Coronary artery (tissue), 2 donors: Measurements from ENCODE around the gene PHKG2.

ENCODE experiments used
- DNase-seq: peaks from one replicate; pipeline ENCODE4 v3.0.0-alpha.2; 2017; ENCODE audit warnings: low spot score
- H3K27ac ChIP-seq, 2 donors: fragments of 200-600 bp; sonication (generic); one replicate each; pipeline ENCODE4 v1.5.1; 2016 to 2019
- H3K4me3 ChIP-seq: fragments of 200-600 bp; sonication (generic); 2 replicates; pipeline ENCODE4 v1.5.1; 2016; ENCODE audit warnings: mild to moderate bottlenecking, moderate library complexity
- TF ChIP-seq, protein P1 (sequence below): fragments of 200-600 bp; sonication (generic); IDR thresholded peaks from one replicate; pipeline ENCODE4 v1.5.1; 2019; ENCODE audit warnings: antibody characterized with exemption

PHKG2 gene

DNA sequence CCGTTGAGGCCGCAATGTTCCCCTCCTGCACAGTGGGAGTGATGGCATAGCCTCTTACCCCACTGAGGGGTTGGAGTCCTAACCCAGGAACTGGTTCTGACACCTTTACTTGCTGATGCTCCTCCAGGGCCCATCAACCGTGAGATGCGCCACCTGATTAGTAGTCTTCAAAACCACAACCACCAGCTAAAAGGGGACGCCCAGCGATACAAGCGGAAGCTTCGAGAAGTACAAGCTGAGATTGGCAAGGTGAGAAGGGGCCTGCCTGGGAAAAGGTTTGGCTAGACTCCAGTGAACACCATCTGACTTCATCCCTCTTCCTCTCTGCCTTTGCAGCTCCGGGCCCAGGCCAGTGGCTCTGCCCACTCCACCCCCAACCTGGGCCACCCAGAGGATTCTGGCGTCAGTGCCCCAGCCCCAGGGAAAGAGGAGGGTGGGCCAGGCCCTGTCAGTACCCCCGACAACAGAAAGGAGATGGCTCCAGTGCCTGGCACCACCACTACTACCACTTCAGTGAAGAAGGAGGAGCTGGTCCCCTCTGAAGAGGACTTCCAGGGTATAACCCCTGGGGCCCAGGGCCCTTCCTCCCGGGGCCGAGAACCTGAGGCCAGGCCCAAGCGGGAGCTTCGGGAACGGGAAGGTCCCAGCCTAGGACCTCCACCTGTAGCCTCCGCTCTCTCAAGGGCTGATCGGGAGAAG is 19.7 kb downstream of the PHKG2 start:
- DNase-seq, result no peak

GRCh38 chr16:30768583-30769181 is 20.5 kb downstream of the PHKG2 start:
- TF ChIP-seq, protein P1, sequence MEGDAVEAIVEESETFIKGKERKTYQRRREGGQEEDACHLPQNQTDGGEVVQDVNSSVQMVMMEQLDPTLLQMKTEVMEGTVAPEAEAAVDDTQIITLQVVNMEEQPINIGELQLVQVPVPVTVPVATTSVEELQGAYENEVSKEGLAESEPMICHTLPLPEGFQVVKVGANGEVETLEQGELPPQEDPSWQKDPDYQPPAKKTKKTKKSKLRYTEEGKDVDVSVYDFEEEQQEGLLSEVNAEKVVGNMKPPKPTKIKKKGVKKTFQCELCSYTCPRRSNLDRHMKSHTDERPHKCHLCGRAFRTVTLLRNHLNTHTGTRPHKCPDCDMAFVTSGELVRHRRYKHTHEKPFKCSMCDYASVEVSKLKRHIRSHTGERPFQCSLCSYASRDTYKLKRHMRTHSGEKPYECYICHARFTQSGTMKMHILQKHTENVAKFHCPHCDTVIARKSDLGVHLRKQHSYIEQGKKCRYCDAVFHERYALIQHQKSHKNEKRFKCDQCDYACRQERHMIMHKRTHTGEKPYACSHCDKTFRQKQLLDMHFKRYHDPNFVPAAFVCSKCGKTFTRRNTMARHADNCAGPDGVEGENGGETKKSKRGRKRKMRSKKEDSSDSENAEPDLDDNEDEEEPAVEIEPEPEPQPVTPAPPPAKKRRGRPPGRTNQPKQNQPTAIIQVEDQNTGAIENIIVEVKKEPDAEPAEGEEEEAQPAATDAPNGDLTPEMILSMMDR, result no peak
- H3K4me3 ChIP-seq, result no peak overlapping the region
- H3K27ac ChIP-seq, result no peak overlapping the region
- DNase-seq, result no peak

More for the DNA sequence above, 19.7 kb downstream of the PHKG2 start:
- TF ChIP-seq, protein P1, result no peak
- Histone ChIP-seq H3K4me3 (no peak overlapping the region), H3K27ac (no peak overlapping the region)

DNA sequence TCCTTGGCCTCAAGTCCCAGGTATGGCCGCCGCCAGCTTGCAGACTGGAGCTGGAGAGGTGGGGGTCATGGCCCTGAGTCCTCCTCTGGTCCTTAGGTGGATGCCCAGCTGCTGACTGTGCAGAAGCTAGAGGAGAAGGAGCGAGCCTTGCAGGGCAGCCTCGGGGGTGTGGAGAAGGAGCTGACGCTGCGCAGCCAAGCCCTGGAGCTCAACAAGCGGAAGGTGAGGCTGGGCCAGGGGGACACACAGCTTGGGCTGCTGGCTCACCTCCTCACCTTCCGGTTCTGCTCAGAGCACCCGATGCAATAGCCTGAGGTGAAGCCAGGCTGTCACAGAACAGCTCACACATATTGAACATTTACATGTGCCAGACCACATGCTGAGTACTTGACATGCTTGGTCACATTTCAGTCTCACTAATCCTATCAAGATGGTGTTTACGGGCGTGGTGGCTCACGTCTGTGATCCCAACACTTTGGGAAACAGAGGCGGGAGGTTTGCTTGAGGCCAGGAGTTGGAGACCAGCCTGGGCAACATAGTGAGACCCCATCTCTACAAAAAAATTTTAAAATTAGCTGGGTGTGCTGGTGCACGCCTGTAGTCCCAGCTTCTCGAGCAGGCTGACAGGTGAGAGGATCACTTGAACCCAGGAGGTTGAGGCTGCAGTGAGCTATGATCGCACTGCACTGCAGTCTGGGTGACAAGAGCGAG is 21.3 kb downstream of the PHKG2 start:
- Histone ChIP-seq H3K4me3 (no peak overlapping the region), H3K27ac (no peak overlapping the region)
- DNase-seq, result peak; percentile 53
- TF ChIP-seq, protein P1, result no peak

DNA sequence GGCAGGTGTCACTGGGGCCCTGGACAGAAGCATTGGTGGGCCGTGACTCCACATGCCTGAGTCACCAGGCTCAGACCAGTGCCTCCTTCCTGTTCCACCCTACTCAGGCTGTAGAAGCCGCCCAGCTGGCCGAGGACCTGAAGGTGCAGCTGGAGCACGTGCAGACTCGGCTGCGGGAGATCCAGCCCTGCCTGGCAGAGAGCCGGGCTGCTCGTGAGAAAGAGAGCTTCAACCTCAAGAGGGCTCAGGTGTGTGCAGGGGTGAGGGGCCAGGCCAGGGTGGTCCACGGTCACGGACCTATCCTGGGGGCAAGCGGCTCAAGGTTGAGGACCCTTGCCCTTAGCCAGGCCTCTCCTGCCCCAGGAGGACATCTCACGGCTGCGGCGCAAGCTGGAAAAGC is 23.5 kb downstream of the PHKG2 start:
- TF ChIP-seq, protein P1, result no peak
- Histone ChIP-seq H3K4me3 (no peak overlapping the region), H3K27ac (no peak overlapping the region)
- no peak for DNase-seq

- no peak overlapping the region for H3K27ac ChIP-seq
- no peak for DNase-seq
- TF ChIP-seq, protein P1, result no peak
- H3K4me3 ChIP-seq, result no peak overlapping the region
Measured at GRCh38 chr16:30773826-30774225, 25.6 kb downstream of the PHKG2 start.

DNA sequence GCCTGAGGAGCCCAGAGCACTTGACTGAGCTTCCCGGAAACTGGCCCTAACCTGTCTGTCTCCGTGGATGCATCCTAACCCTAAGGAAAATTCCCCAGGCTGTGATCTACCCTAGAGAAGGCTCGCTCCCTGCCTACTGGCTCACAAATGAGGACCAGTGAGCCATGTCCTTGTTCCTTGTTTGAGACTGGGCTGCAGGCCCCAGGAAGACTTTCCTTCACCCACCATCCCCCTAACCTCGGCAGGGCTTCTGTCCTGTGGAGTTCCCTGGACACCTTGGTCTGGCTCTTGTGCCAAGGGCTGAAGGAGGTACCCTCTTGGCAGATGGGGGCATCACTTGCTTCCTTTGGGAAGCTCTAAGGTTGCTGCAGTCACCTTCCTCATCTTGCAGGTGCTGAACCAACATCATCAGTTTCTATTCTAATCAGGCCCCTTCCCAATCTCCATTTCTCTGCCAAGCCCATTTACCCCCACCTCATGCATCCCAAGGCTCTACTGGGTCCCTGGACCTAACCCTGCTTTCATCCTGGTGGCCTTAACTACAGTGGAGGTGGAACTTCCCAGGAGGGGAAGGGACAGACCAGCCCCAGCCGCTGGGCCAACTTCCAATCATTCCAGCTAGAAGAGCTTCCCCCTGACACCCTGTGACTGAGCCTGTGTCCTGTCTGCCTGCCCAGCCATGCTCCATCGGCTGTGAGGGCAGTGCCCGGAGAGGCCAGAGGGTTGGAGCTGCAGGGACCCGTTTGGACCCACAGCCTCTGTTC is 26.3 kb downstream of the PHKG2 start:
- TF ChIP-seq, protein P1, result no peak
- DNase-seq, result peak; percentile 73
- peak overlapping the region; percentile 65 to 88 for H3K27ac ChIP-seq
- H3K4me3 ChIP-seq, result peak overlapping the region; percentile 77
